Loucy (cell line): ENCODE results near the gene SLCO2B1.

Source experiments
- H2AFZ ChIP-seq: fragments of 200-600 bp; sonication (generic); 2 replicates; pipeline ENCODE4 v1.6.0; 2016; ENCODE audit warnings: antibody characterized with exemption, mild to moderate bottlenecking, low read length, moderate library complexity
- H3F3A ChIP-seq: fragments of 200-600 bp; 2 replicates; pipeline ENCODE4 v1.6.0; 2016; ENCODE audit warnings: antibody characterized with exemption, low read depth, mild to moderate bottlenecking
- H3K27me3 ChIP-seq: fragments of 200-600 bp; sonication (generic); 2 replicates; pipeline ENCODE4 v1.6.1; 2014; ENCODE audit warnings: low read length, mild to moderate bottlenecking; ENCODE audit not compliant: insufficient read depth, poor library complexity, severe bottlenecking
- H3K36me3 ChIP-seq: fragments of 200-600 bp; sonication (generic); 2 replicates; pipeline ENCODE4 v1.6.1; 2016; ENCODE audit warnings: low read length; ENCODE audit not compliant: insufficient read depth
- H3K4me1 ChIP-seq: fragments of 200-600 bp; sonication (generic); 2 replicates; pipeline ENCODE4 v1.5.1; 2014; ENCODE audit warnings: low read length, mild to moderate bottlenecking; ENCODE audit not compliant: insufficient read depth, poor library complexity, severe bottlenecking
- H3K4me2 ChIP-seq: fragments of 200-600 bp; sonication (generic); 2 replicates; pipeline ENCODE4 v1.6.0; 2014; ENCODE audit warnings: antibody characterized with exemption, low read length, low read depth, mild to moderate bottlenecking; ENCODE audit not compliant: poor library complexity, severe bottlenecking
- H3K4me3 ChIP-seq: fragments of 200-600 bp; sonication (generic); 2 replicates; pipeline ENCODE4 v1.5.1; 2014; ENCODE audit warnings: low read length, mild to moderate bottlenecking, mixed read lengths; ENCODE audit not compliant: poor library complexity, severe bottlenecking
- H3K79me2 ChIP-seq: fragments of 200-600 bp; sonication (generic); 2 replicates; pipeline ENCODE4 v1.6.1; 2014; ENCODE audit warnings: low read length; ENCODE audit not compliant: insufficient read depth
- H3K9ac ChIP-seq: fragments of 200-600 bp; sonication (generic); 2 replicates; pipeline ENCODE4 v1.6.0; 2014; ENCODE audit warnings: mild to moderate bottlenecking, low read depth, low read length, moderate library complexity; ENCODE audit not compliant: poor library complexity, severe bottlenecking
- H3K9me2 ChIP-seq: fragments of 200-600 bp; sonication (generic); replicated peaks from 2 replicates; pipeline ENCODE4 v1.6.1; 2016; ENCODE audit warnings: low read depth, low read length, mixed read lengths
- H3K9me3 ChIP-seq: fragments of 200-600 bp; sonication (generic); 2 replicates; pipeline ENCODE4 v1.6.1; 2014; ENCODE audit warnings: mild to moderate bottlenecking, antibody characterized with exemption, low read length, low read depth; ENCODE audit not compliant: insufficient read depth
- H4K20me1 ChIP-seq: fragments of 200-600 bp; sonication (generic); 2 replicates; pipeline ENCODE4 v1.6.0; 2014; ENCODE audit warnings: antibody characterized with exemption, low read length, mild to moderate bottlenecking; ENCODE audit not compliant: insufficient read depth, poor library complexity, severe bottlenecking
- CTCF ChIP-seq: fragments of 200-600 bp; sonication (generic); conservative IDR thresholded peaks from 2 replicates; pipeline ENCODE4 v1.5.1; 2014; ENCODE audit warnings: mild to moderate bottlenecking, antibody characterized with exemption, low read length
- EZH2phosphoT487 ChIP-seq: fragments of 200-600 bp; IDR thresholded peaks from 2 replicates; pipeline ENCODE4 v1.6.1; 2018; ENCODE audit warnings: antibody characterized with exemption, mild to moderate bottlenecking, moderate library complexity, borderline replicate concordance

The SLCO2B1 gene

GRCh38 chr11:75126564-75126963 lies 24.3 kb upstream of the SLCO2B1 start:
- Histone ChIP-seq H3K27me3 (no peaks in the 10 kb centered on the region), H3F3A (no peaks in the 10 kb centered on the region), H3K9ac (no peak overlapping the region), H3K9me3 (no peaks in the 10 kb centered on the region), H3K4me3 (no peak overlapping the region), H3K9me2 (no peaks in the 10 kb centered on the region), H2AFZ (no peak overlapping the region), H3K36me3 (no peaks in the 10 kb centered on the region), H3K79me2 (no peaks in the 10 kb centered on the region), H4K20me1 (no peaks in the 10 kb centered on the region), H3K4me2 (no peak overlapping the region), H3K4me1 (no peaks in the 10 kb centered on the region)
- TF ChIP-seq EZH2phosphoT487, result no peak
- no peak for TF ChIP-seq CTCF

- Histone ChIP-seq H2AFZ (no peak overlapping the region), H3K27me3 (no peaks in the 10 kb centered on the region), H3K4me3 (no peak overlapping the region), H3K9me2 (no peaks in the 10 kb centered on the region), H4K20me1 (no peaks in the 10 kb centered on the region), H3K9ac (no peak overlapping the region), H3F3A (no peaks in the 10 kb centered on the region), H3K36me3 (no peaks in the 10 kb centered on the region), H3K79me2 (no peaks in the 10 kb centered on the region), H3K9me3 (no peaks in the 10 kb centered on the region), H3K4me2 (no peak overlapping the region), H3K4me1 (no peaks in the 10 kb centered on the region)
- TF ChIP-seq CTCF (no peak), EZH2phosphoT487 (no peak)
Observed at GRCh38 chr11:75132080-75132479, 18.8 kb upstream of the SLCO2B1 start.

GRCh38 chr11:75133976-75134375 lies 16.9 kb upstream of the SLCO2B1 start:
- H3K36me3 ChIP-seq, result no peaks in the 10 kb centered on the region
- no peaks in the 10 kb centered on the region for H3K9me3 ChIP-seq

More at GRCh38 chr11:75133976-75134375, 16.9 kb upstream of the SLCO2B1 start:
- Histone ChIP-seq H3K9me2 (no peaks in the 10 kb centered on the region), H2AFZ (no peak overlapping the region), H3K27me3 (no peaks in the 10 kb centered on the region), H3F3A (no peaks in the 10 kb centered on the region), H3K4me1 (no peaks in the 10 kb centered on the region), H4K20me1 (no peaks in the 10 kb centered on the region), H3K4me2 (no peak overlapping the region), H3K4me3 (no peak overlapping the region), H3K9ac (no peak overlapping the region), H3K79me2 (no peaks in the 10 kb centered on the region)
- TF ChIP-seq CTCF (no peak), EZH2phosphoT487 (no peak)
